Neural progenitor cell (in vitro differentiated cells): ENCODE measurements around the gene NRP1. TPM values are rescaled to one million over a fixed set of nuclear protein-coding genes. Genes with fewer than 3 reads are reported as not detected.

Source experiments
- DNase-seq: peaks from one replicate; pipeline ENCODE4 v3.0.0-alpha.2; 2016; ENCODE audit warnings: low spot score
- H2AFZ ChIP-seq: fragments of 200-600 bp; sonication (generic); replicated peaks from 2 replicates; pipeline ENCODE4 v1.6.1; 2016; ENCODE audit warnings: antibody characterized with exemption
- H3F3A ChIP-seq: fragments of 200-600 bp; sonication (generic); 2 replicates; pipeline ENCODE4 v1.6.1; 2016; ENCODE audit warnings: antibody characterized with exemption, low read depth
- H3K27ac ChIP-seq: fragments of 200-600 bp; sonication (generic); 2 replicates; pipeline ENCODE4 v1.5.1; 2016; ENCODE audit warnings: mild to moderate bottlenecking
- H3K27me3 ChIP-seq: fragments of 200-600 bp; sonication (generic); 2 replicates; pipeline ENCODE4 v1.6.1; 2016; ENCODE audit warnings: mild to moderate bottlenecking, moderate library complexity
- H3K36me3 ChIP-seq: fragments of 200-600 bp; sonication (generic); 2 replicates; pipeline ENCODE4 v1.5.1; 2016
- H3K4me1 ChIP-seq: fragments of 200-600 bp; sonication (generic); 2 replicates; pipeline ENCODE4 v1.6.1; 2016; ENCODE audit warnings: mixed run types
- H3K4me2 ChIP-seq: fragments of 200-600 bp; sonication (generic); 2 replicates; pipeline ENCODE4 v1.6.1; 2016
- H3K4me3 ChIP-seq: fragments of 200-600 bp; sonication (generic); 2 replicates; pipeline ENCODE4 v1.5.1; 2016
- H3K79me2 ChIP-seq: fragments of 200-600 bp; sonication (generic); 2 replicates; pipeline ENCODE4 v1.6.1; 2016; ENCODE audit warnings: low read depth
- H3K9ac ChIP-seq: fragments of 200-600 bp; sonication (generic); 2 replicates; pipeline ENCODE4 v1.6.1; 2016
- H3K9me3 ChIP-seq: fragments of 200-600 bp; sonication (generic); 2 replicates; pipeline ENCODE4 v1.5.1; 2016; ENCODE audit warnings: low read depth
- H4K20me1 ChIP-seq: fragments of 200-600 bp; sonication (generic); 2 replicates; pipeline ENCODE4 v1.6.1; 2016; ENCODE audit warnings: low read depth
- H3K27ac Mint-ChIP-seq: 3 replicates; pipeline ENCODE4 v1.8.0; 2021; ENCODE audit warnings: mixed read lengths
- H3K27me3 Mint-ChIP-seq: 2 replicates; pipeline ENCODE4 v1.8.0; 2022; ENCODE audit warnings: low read depth, mild to moderate bottlenecking, inconsistent platforms, moderate library complexity, mixed read lengths; ENCODE audit not compliant: insufficient read depth
- H3K36me3 Mint-ChIP-seq: 3 replicates; pipeline ENCODE4 v1.8.0; 2021; ENCODE audit warnings: mixed read lengths
- H3K4me1 Mint-ChIP-seq: 3 replicates; pipeline ENCODE4 v1.8.0; 2021; ENCODE audit warnings: mixed read lengths
- H3K4me3 Mint-ChIP-seq: 3 replicates; pipeline ENCODE4 v1.8.0; 2021; ENCODE audit warnings: mild to moderate bottlenecking, moderate library complexity, mixed read lengths
- H3K9me3 Mint-ChIP-seq: 3 replicates; pipeline ENCODE4 v1.8.0; 2020; ENCODE audit warnings: mixed read lengths
- EZH2 ChIP-seq: fragments of 200-600 bp; sonication (generic); IDR thresholded peaks from 2 replicates; pipeline ENCODE4 v1.6.1; 2017; ENCODE audit warnings: antibody characterized with exemption, mild to moderate bottlenecking, moderate library complexity
- EZH2phosphoT487 ChIP-seq: fragments of 200-600 bp; sonication (generic); IDR thresholded peaks from 2 replicates; pipeline ENCODE4 v1.6.1; 2017; ENCODE audit warnings: antibody characterized with exemption
- total RNA-seq: library from RNA; depleted of rRNA; stranded (reverse); fragments of >200 nt; gene quantifications from 2 replicates; pipeline ENCODE4 v1.2.3, GENCODE V29; 2015; ENCODE audit warnings: low replicate concordance
- TF ChIP-seq, protein P1 (sequence below): fragments of 200-600 bp; sonication (generic); IDR thresholded peaks from 2 replicates; pipeline ENCODE4 v1.5.1; 2017; ENCODE audit warnings: antibody characterized with exemption, mild to moderate bottlenecking

NRP1 gene
- total RNA-seq, 1 donor from 2014 or later = 1.9 TPM

DNA sequence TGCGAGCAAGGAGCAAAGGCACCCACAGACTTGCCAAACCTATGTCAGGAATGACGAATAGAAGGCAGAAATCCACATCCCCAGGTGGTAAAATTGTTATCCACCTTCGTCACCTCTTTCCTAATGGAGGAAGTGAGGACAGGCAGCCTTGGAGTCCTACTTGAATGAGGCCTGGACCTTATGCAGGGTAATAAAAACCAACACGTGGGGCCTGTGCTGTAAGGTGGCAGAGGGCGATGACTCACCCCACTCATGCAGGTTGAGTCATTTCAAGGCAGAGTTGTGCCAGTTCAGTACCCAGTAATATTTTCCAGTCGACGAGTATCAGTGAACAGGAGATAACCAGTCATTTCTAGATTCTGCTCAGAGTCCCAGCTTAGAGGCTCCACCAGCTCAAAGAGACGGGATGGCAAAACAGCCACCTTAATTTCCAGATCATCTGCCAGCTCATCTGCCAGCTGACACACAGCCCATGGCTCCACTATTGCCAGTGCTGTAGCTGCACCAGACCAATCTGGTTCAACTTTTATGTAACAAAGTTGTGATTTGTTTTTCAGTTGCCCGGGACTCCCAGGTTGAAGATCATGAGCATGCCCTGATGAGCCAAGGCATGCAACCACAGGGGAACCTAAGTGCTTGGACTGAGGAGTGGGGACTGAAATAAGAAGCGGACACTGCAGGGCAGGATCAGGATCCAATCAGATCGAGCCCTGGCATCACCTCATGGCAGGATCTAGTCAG lies 200.3 kb downstream of the NRP1 start:
- no peaks in the 10 kb centered on the region for H3F3A ChIP-seq
- Mint-ChIP-seq H3K27ac (no peak overlapping the region), H3K36me3 (no peaks in the 10 kb centered on the region), H3K9me3 (no peaks in the 10 kb centered on the region), H3K4me3 (no peak overlapping the region), H3K27me3 (peaks cover 12% of the 10 kb centered on the region), H3K4me1 (no peaks in the 10 kb centered on the region)
- no peaks in the 10 kb centered on the region for H3K4me1 ChIP-seq
- no peak overlapping the region for H3K27ac ChIP-seq
- TF ChIP-seq EZH2 (no peak), EZH2phosphoT487 (no peak)
- TF ChIP-seq, protein P1, sequence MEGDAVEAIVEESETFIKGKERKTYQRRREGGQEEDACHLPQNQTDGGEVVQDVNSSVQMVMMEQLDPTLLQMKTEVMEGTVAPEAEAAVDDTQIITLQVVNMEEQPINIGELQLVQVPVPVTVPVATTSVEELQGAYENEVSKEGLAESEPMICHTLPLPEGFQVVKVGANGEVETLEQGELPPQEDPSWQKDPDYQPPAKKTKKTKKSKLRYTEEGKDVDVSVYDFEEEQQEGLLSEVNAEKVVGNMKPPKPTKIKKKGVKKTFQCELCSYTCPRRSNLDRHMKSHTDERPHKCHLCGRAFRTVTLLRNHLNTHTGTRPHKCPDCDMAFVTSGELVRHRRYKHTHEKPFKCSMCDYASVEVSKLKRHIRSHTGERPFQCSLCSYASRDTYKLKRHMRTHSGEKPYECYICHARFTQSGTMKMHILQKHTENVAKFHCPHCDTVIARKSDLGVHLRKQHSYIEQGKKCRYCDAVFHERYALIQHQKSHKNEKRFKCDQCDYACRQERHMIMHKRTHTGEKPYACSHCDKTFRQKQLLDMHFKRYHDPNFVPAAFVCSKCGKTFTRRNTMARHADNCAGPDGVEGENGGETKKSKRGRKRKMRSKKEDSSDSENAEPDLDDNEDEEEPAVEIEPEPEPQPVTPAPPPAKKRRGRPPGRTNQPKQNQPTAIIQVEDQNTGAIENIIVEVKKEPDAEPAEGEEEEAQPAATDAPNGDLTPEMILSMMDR = no peak
- no peak overlapping the region for H3K4me3 ChIP-seq
- H3K4me2 ChIP-seq = no peak overlapping the region
- no peaks in the 10 kb centered on the region for H3K36me3 ChIP-seq
- no peaks in the 10 kb centered on the region for H3K79me2 ChIP-seq
- H3K27me3 ChIP-seq = no peaks in the 10 kb centered on the region
- no peak overlapping the region for H3K9ac ChIP-seq
- no peaks in the 10 kb centered on the region for H3K9me3 ChIP-seq
- H2AFZ ChIP-seq = no peak overlapping the region
- DNase-seq = no peak
- no peaks in the 10 kb centered on the region for H4K20me1 ChIP-seq

DNA sequence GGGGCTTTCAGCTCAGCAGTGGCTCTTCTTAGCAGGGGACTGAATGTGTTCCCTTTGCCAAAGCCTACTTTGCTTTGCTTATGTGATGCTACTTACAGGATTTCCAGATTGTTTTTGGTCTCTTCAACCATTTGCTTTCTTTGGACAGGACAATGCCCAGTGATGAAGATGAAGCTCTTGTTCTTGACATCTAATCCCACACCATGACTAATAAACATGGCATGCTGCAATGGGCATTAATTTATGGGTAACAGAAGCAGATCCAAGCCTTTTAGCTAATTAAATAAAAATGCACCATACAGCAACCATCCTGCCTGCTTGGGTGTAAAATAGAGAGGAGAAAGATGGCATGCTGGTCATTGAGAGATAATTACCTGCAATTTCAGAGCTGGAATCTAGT lies 200.9 kb downstream of the NRP1 start:
- no peaks in the 10 kb centered on the region for H3F3A ChIP-seq
- no peaks in the 10 kb centered on the region for H4K20me1 ChIP-seq
- H3K27ac Mint-ChIP-seq = no peak overlapping the region
- no peak overlapping the region for H3K4me2 ChIP-seq
- H3K79me2 ChIP-seq = no peaks in the 10 kb centered on the region
- no peak for TF ChIP-seq EZH2phosphoT487
- TF ChIP-seq, protein P1 = no peak
- TF ChIP-seq EZH2 = no peak
- no peaks in the 10 kb centered on the region for H3K36me3 Mint-ChIP-seq
- no peaks in the 10 kb centered on the region for H3K4me1 Mint-ChIP-seq
- H2AFZ ChIP-seq = no peak overlapping the region
- DNase-seq = no peak
- H3K4me1 ChIP-seq = no peaks in the 10 kb centered on the region
- no peaks in the 10 kb centered on the region for H3K9me3 Mint-ChIP-seq
- H3K4me3 Mint-ChIP-seq = no peak overlapping the region
- no peaks in the 10 kb centered on the region for H3K9me3 ChIP-seq
- no peak overlapping the region for H3K9ac ChIP-seq
- H3K36me3 ChIP-seq = no peaks in the 10 kb centered on the region
- H3K27me3 Mint-ChIP-seq = peaks cover 11% of the 10 kb centered on the region
- no peaks in the 10 kb centered on the region for H3K27me3 ChIP-seq
- no peak overlapping the region for H3K4me3 ChIP-seq
- H3K27ac ChIP-seq = no peak overlapping the region

DNA sequence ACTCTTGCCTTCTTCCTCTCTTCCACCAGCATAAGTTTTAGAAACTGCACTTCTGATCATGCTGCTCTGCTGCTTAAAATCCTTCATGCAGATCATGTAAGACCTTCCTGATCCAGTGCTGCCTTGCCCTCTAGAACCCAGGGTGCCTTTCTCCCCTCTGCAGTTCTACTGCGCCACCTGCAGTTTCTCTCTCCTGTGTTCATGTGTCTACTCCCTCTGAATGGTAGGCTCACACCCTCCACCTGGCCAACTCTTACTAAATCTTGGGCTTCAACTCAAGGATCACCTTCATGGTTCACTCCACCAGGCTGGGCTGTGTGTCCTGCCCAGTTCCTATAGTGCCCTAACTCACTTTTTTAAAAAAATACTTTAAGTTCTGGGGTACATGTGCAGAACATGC lies 201.8 kb downstream of the NRP1 start:
- H3K9me3 Mint-ChIP-seq = no peaks in the 10 kb centered on the region
- no peak overlapping the region for H2AFZ ChIP-seq
- H3K4me1 Mint-ChIP-seq = no peaks in the 10 kb centered on the region
- H3K4me3 ChIP-seq = no peak overlapping the region
- DNase-seq = no peak
- TF ChIP-seq, protein P1 = peak; percentile 19
- TF ChIP-seq EZH2 = no peak
- no peaks in the 10 kb centered on the region for H3K36me3 Mint-ChIP-seq
- peaks cover 8% of the 10 kb centered on the region for H3K27me3 Mint-ChIP-seq
- no peaks in the 10 kb centered on the region for H4K20me1 ChIP-seq
- no peak overlapping the region for H3K27ac ChIP-seq
- H3K79me2 ChIP-seq = no peaks in the 10 kb centered on the region
- H3K9ac ChIP-seq = no peak overlapping the region
- no peak overlapping the region for H3K4me2 ChIP-seq
- H3K36me3 ChIP-seq = no peaks in the 10 kb centered on the region
- H3K4me1 ChIP-seq = no peaks in the 10 kb centered on the region
- no peak overlapping the region for H3K27ac Mint-ChIP-seq
- H3K27me3 ChIP-seq = no peaks in the 10 kb centered on the region
- no peaks in the 10 kb centered on the region for H3K9me3 ChIP-seq
- H3K4me3 Mint-ChIP-seq = no peak overlapping the region
- no peaks in the 10 kb centered on the region for H3F3A ChIP-seq
